Urinary bladder (tissue), 4 donors: ENCODE measurements around the gene TMEM178B. TPM values are rescaled to one million over a fixed set of nuclear protein-coding genes. Genes with fewer than 3 reads are reported as not detected.
"Not testable (repeated sequence)": the region's sequence is repeated elsewhere in the genome, so short reads cannot be mapped to it uniquely, and the experiment has no call there.

Experiments
- DNase-seq: peaks from one replicate; pipeline ENCODE4 v3.0.0-alpha.2; 2015; ENCODE audit errors: extremely low spot score
- H3K27ac ChIP-seq: one replicate; pipeline ENCODE4 v1.5.1; 2013; ENCODE audit warnings: low read depth, mild to moderate bottlenecking, moderate library complexity
- H3K36me3 ChIP-seq: one replicate; pipeline ENCODE4 v1.6.1; 2013; ENCODE audit warnings: mild to moderate bottlenecking, moderate library complexity; ENCODE audit not compliant: insufficient read depth
- H3K4me1 ChIP-seq: one replicate; pipeline ENCODE4 v1.6.1; 2013; ENCODE audit warnings: mild to moderate bottlenecking, moderate library complexity; ENCODE audit not compliant: insufficient read depth
- H3K4me3 ChIP-seq: one replicate; pipeline ENCODE4 v1.5.1; 2013; ENCODE audit warnings: low read depth, low read length
- WGBS: extraction: QIAGEN DNeasy Blood & Tissue Kit; methylation state at CpG from one replicate; pipeline ENCODE4 v1.1.7; 2013; 5-methylcytosine and 5-hydroxymethylcytosine counted together
- polyA plus RNA-seq: library from polyadenylated mRNA; stranded (reverse); fragments of 200-250 nt; gene quantifications from one replicate; pipeline ENCODE4 v1.2.3, GENCODE V29; 2013
- total RNA-seq: library from RNA; depleted of rRNA; stranded (reverse); fragments of >200 nt; gene quantifications from one replicate; pipeline ENCODE4 v1.2.3, GENCODE V29; 2014
- donor health status: healthy with polysubstance abuse.
- donor health status: healthy.

Gene TMEM178B
- total and polyA plus RNA-seq, 2 donors = 0.57 to 2.0 TPM

DNA sequence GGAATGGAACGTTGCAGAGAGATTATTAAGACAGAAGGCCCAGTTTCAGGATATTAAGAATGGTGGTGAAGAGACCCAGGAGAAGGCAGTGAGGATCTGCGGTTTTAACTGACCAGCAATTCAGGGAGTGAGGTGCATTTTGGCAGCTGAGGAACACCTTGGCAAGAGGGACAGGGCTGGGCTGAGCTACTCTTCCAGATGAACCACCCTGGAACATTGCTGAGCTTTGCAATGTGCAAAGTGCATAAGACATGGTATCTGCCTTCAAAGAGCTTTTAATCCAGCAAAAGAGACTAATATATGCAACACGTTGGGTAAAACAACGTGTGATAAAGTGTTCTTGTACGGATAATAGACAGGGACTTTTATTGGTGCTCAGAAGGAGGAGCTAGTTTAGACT lies 296.3 kb downstream of the TMEM178B start:
- no peaks in the 10 kb centered on the region for H3K4me1 ChIP-seq
- H3K27ac ChIP-seq = no peak overlapping the region
- no peaks in the 10 kb centered on the region for H3K36me3 ChIP-seq
- no peak overlapping the region for H3K4me3 ChIP-seq
- no peak for DNase-seq
- WGBS = 60% methylated on average over 5 of the region's 5 CpGs

DNA sequence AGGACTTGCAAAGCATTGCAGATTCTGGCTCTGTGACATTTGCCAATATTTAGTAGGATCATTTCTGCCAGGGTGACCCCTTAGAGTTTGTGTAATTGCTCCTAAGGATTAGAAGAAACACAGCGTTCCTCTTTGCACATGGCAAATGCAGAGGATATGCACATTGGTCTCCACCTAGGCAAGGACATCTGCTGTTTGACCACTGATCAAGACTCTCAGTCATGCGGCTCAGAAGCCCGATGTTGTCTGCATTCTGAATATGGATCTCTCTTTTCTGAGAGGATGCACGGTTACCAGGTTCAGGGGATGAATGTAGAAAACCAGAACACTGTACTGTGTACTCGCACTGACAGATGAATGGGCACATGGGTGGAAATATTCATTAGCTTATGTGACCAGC lies 296.8 kb downstream of the TMEM178B start:
- no peak overlapping the region for H3K4me3 ChIP-seq
- no peak for DNase-seq
- H3K36me3 ChIP-seq = no peaks in the 10 kb centered on the region
- H3K4me1 ChIP-seq = no peaks in the 10 kb centered on the region
- 83% methylated on average over 5 of the region's 5 CpGs for WGBS
- H3K27ac ChIP-seq = no peak overlapping the region

DNA sequence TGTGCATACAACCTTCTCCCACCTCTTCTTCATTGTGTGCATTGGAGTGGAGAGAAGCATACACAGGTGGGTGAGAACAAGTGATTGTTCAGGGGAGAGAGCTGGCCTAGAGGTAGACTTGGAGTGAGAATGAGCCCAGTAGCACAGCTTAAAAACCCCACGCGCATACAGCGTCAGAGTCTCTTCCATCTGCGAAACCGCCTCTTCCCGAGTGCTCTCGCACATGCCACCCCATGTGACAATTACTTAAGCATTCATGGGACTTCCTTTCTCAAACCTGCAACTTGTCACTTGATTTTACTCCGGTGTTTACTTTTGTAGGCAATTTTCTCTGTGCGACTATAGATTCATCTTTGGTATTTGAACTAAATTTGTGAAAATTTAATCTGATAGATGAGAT lies 300.6 kb downstream of the TMEM178B start:
- Histone ChIP-seq H3K4me1 (no peaks in the 10 kb centered on the region), H3K36me3 (no peaks in the 10 kb centered on the region), H3K27ac (no peak overlapping the region), H3K4me3 (no peak overlapping the region)
- DNase-seq = no peak
- WGBS = 96% methylated on average over 9 of the region's 9 CpGs

DNA sequence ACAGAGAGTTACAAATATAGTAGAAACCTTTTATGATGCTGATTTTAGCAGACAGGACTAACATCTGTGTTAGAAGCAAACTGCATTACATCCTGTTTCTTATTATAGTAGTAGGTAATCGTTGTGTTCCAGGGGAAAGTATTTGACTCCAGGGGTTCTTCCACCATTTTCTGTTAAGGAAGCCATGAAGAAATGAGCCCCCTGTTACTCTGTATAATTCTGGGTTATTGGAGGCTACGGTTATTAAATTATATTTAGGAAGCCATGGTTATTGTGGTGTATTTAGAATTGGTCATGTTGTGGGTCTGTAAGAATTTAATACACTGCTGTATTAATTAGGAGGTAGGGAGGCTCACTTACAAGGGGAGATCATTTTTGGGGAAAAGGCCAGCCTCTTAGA lies 301.6 kb downstream of the TMEM178B start:
- WGBS = 74% methylated on average over 2 of the region's 2 CpGs
- Histone ChIP-seq H3K36me3 (no peaks in the 10 kb centered on the region), H3K4me3 (no peak overlapping the region), H3K4me1 (no peaks in the 10 kb centered on the region), H3K27ac (no peak overlapping the region)
- DNase-seq = no peak

DNA sequence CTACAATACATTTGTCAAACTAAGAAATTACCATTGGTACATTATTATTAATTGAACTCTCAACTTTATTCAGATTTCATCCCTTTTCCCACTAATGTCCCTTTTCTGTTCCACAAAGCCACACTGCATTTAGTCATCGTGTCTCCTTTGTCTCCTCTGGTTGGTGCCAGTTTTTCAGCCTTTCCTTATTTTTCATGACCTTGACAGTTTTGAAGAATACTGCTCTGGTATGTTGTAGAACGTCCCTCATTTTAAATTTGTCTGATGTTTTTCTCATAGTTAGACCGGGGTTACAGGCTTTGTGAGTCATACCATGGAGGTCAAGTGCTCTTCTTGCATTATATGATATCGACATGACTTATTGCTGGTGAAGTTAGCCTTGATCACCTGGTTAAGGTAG lies 304.0 kb downstream of the TMEM178B start:
- DNase-seq = no peak
- Histone ChIP-seq H3K27ac (no peak overlapping the region), H3K4me1 (no peaks in the 10 kb centered on the region), H3K4me3 (no peak overlapping the region), H3K36me3 (no peaks in the 10 kb centered on the region)
- 72% methylated on average over 4 of the region's 4 CpGs for WGBS

DNA sequence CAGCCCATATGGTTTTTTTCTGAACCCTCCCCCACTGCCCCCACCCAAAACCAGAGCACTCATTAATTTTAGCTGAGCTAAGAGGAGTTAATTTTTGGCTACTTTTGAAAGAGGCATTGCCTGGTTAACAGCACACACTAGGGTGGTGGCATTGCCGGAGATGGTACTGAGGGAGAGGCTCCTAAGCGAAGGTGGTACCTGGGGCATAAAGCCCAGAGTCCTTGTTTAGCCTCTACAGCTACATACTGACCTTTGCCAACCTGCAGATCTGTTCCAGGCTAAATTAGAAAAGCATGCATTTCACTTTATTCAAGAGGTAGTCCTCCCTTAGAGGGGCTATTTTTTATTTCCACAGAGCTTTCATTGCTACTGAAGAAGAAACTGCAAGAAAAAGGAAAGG lies 304.5 kb downstream of the TMEM178B start:
- Histone ChIP-seq H3K27ac (no peak overlapping the region), H3K4me1 (no peaks in the 10 kb centered on the region), H3K36me3 (no peaks in the 10 kb centered on the region), H3K4me3 (no peak overlapping the region)
- WGBS = 92% methylated on average over 2 of the region's 2 CpGs
- no peak for DNase-seq

DNA sequence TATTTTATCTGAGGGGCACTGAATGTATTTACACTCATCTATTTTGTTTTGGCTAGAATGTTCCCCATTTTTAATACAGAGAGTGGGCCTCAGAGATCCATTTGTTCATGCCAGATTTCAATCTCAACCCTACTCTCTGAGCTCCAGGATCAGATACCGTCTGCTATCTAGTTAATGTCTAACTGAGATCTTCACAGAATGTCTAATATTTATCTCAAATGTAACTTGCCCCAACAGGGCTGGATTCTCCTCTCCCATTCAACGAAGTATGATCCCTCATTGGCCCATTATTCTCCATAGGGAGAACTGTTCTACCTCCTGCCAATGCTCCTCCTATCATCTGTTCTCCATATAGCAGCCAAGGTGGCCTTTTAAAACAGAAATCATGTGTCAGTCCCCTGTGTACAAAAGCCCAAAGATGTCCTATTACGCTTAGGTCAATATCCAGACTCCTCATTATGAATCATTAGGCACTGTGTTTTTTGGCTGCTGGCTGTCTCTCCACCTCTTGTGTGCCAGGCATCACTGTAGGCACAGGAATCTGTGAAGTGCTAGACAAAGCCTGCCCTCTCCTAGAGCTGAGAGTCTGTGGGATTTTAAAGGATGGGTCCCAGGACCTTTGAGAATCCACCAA lies 308.0 kb downstream of the TMEM178B start:
- no peak for DNase-seq
- H3K4me1 ChIP-seq = no peaks in the 10 kb centered on the region
- no peak overlapping the region for H3K4me3 ChIP-seq
- H3K36me3 ChIP-seq = no peaks in the 10 kb centered on the region
- H3K27ac ChIP-seq = no peak overlapping the region
- 64% methylated on average over 3 of the region's 3 CpGs for WGBS

DNA sequence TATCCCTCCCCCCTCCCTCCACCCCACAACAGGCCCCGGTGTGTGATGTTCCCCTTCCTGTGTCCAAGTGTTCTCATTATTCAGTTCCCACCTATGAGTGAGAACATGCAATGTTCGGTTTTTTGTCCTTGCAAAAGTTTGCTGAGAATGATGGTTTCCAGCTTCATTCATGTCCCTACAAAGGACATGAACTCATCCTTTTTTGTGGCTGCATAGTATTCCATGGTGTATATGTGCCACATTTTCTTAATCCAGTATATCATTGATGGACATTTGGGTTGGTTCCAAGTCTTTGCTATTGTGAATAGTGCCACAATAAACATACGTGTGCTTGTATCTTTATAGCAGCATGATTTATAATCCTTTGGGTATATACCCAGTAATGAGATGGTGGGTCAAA lies 309.5 kb downstream of the TMEM178B start:
- H3K27ac ChIP-seq, DNase-seq, H3K4me3 ChIP-seq, H3K4me1 ChIP-seq, H3K36me3 ChIP-seq: not testable (repeated sequence)
- WGBS = 89% methylated on average over 3 of the region's 3 CpGs

DNA sequence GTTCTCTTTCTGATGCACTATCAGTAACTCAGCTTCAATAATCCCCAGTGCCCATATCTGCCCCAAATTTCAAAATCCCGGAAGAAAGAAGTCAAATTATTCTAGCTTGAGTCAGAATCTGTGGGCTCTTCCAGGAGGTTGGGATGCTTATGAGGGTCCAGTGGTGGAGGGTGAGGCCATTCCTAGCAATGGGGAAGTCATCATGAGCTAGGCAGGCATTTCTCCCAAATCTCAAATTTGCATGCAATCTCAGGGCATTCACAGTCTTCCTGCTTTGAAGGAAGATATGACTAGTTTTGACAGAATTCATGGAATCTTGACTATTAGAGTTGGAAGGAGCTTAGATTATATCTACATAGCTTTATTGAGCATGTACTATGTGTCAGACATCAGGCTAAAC lies 313.0 kb downstream of the TMEM178B start:
- H3K27ac ChIP-seq = no peak overlapping the region
- no peak for DNase-seq
- WGBS = 91% methylated on average over 1 of the region's 1 CpG
- H3K4me3 ChIP-seq = no peak overlapping the region
- H3K36me3 ChIP-seq = no peaks in the 10 kb centered on the region
- no peaks in the 10 kb centered on the region for H3K4me1 ChIP-seq

DNA sequence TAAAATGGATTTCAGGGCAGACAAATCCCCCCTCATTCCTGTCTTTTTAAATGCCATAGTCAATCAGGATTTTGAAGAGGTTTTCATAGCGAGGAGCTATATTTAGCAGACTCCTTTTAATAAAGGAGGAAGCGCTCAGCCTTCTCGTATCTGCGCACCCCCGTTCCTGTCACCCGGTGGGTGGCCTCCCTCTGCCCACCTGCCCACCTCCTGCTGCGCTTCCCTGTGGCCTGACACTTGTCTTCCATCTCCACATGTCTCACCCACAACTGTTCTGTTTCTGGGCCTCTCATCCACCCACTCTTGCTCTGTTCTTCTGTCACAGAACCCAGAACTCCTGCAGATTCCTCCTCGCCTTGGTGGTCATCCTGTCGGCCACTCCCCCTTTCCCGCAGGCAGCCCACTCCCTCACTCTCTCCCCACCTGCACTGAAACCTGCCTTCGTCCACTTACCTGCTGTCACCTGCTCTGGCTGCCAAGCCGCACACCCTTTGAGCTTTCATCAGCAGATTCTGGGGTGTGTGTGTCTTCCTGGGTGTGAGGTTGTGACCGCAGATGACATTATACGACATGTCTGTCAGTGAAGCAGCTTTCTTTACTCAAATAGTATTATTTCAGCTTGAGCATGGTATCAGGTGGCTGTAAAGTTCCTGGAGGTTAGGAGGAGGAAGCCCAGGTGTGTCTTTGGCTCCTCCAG lies 313.8 kb downstream of the TMEM178B start:
- no peaks in the 10 kb centered on the region for H3K4me1 ChIP-seq
- no peak for DNase-seq
- 78% methylated on average over 14 of the region's 14 CpGs for WGBS
- H3K27ac ChIP-seq = no peak overlapping the region
- H3K4me3 ChIP-seq = no peak overlapping the region
- no peaks in the 10 kb centered on the region for H3K36me3 ChIP-seq

DNA sequence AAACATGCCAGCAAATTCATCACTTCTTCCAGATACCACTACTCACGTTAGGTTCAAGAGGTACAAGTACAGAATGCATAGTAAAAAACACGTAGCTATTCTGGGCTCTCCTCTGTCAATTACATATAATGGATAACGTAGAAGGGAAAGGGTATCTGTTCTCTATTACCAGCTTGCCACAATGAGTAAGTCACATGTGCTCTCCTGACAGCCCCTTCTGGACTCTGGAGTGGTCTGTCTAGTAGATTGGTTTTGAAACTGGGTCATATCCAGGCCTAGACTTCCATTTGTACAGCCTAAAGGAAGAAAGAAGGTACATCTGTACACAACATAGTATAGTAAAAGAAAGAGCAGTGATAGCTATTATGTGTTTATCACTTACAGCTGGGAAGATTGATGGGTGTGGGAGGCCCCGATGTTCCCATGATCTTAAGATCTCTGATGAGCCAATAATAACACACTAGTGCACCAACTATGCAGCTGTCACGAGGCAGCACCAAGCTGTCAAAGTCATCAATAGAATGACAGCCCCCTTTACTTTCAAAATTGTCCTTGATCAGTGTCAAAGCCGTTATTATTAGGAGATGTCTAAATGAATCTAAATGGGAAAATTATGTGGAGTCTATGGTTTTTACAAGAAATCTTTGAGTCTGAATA lies 315.4 kb downstream of the TMEM178B start:
- H3K4me1 ChIP-seq = no peaks in the 10 kb centered on the region
- 73% methylated on average over 6 of the region's 6 CpGs for WGBS
- DNase-seq = no peak

DNA sequence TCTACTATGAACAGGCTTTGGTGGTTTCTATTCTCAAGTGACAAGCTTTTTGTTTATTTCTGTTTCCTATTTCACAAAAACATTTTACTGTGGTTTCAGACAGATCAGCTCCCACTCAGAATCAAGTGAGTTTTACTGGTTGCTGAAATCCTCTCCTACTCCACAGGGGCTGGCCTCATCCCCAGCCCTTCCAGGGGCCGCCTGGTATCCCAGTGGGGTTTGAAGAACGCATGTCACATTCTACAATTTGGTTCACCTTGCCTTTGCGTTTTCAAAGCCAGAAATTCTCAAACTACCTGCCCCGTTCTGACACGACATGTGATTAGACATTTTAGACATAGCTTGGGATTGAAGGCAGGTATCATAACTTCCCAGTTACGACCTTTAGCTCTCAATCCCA lies 316.5 kb downstream of the TMEM178B start:
- 82% methylated on average over 6 of the region's 6 CpGs for WGBS
- no peaks in the 10 kb centered on the region for H3K36me3 ChIP-seq
- no peak for DNase-seq
- H3K27ac ChIP-seq = no peak overlapping the region
- no peak overlapping the region for H3K4me3 ChIP-seq
- H3K4me1 ChIP-seq = no peaks in the 10 kb centered on the region

More for the DNA sequence above, 315.4 kb downstream of the TMEM178B start:
- Histone ChIP-seq H3K27ac (no peak overlapping the region), H3K36me3 (no peaks in the 10 kb centered on the region), H3K4me3 (no peak overlapping the region)

DNA sequence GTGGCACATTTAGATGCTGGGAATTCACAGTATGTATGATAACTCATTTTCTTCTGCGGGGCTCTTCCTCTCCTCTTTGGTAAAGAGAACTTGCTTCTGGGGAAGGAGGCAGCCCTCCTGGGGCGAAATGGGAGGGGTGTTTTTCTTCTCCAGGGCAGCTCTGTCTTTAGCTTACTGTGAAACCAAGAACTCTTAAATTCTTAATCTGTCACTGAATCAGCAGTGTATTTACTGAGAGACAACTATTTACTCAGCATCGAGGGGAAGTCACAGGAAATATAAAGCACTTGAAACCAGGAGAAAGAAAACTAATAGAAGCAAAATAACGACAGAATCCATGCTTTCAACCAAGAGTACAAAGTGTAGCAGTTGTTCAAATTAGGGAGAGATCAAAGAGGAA lies 319.2 kb downstream of the TMEM178B start:
- Histone ChIP-seq H3K36me3 (no peaks in the 10 kb centered on the region), H3K27ac (no peak overlapping the region), H3K4me3 (no peak overlapping the region), H3K4me1 (no peaks in the 10 kb centered on the region)
- WGBS = 61% methylated on average over 4 of the region's 4 CpGs
- no peak for DNase-seq
